C4-2B (cell line): ENCODE measurements around the gene MTHFD2.
A peak's percentile ranks its signal among the peaks of the same experiment; 100 is the strongest.

Experiments used
- H3K27ac ChIP-seq: fragments of 450-650 bp; 2 replicates; pipeline ENCODE4 v1.5.1; 2017
- ZFX ChIP-seq: fragments of 450-650 bp; IDR thresholded peaks from 2 replicates; pipeline ENCODE4 v1.6.1; 2017
- TF ChIP-seq, protein P1 (sequence below): fragments of 450-650 bp; conservative IDR thresholded peaks from 2 replicates; pipeline ENCODE4 v1.5.1; 2017; ENCODE audit warnings: mild to moderate bottlenecking

The MTHFD2 gene

DNA sequence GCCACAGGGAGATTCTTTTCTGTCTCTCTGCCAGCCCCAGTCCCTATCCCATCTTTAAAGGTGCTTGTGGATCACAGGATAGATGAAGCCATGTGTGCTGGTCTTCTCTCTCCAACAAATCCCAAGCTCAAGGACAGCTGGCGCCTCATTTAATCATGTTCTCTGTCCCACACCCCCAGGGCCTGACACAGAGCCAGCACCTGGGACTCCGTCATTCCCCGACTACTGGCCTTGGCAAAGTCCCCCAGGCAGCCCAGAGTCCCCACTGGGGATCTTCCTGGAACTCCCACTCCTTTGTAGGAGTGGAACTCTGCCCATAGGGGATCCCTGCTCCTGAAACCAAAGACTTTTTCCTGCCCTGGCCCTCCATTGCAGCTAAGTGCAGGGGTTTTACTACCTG, 60.8 kb downstream of the MTHFD2 start:
- no peak overlapping the region for H3K27ac ChIP-seq
- TF ChIP-seq ZFX = no peak
- TF ChIP-seq, protein P1, sequence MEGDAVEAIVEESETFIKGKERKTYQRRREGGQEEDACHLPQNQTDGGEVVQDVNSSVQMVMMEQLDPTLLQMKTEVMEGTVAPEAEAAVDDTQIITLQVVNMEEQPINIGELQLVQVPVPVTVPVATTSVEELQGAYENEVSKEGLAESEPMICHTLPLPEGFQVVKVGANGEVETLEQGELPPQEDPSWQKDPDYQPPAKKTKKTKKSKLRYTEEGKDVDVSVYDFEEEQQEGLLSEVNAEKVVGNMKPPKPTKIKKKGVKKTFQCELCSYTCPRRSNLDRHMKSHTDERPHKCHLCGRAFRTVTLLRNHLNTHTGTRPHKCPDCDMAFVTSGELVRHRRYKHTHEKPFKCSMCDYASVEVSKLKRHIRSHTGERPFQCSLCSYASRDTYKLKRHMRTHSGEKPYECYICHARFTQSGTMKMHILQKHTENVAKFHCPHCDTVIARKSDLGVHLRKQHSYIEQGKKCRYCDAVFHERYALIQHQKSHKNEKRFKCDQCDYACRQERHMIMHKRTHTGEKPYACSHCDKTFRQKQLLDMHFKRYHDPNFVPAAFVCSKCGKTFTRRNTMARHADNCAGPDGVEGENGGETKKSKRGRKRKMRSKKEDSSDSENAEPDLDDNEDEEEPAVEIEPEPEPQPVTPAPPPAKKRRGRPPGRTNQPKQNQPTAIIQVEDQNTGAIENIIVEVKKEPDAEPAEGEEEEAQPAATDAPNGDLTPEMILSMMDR = no peak

DNA sequence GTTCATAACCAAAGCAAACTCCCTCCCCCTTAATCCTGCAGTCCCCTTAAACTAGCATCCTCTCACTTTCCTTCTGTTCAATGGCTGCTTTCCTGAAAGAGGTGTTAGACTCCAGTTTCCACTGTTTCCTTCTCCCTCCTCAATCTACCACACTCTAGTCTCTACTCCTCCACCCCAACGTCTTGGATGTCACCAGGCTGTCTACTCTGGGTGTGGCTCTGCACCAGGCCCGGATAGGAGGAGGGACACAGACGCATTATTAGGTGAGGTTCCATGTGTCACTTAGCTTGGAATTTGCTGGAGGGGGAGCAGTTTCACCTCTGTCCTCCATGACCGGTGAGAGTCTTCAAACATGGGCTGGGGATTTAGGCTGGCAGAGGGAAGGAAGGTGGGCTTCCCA, 61.3 kb downstream of the MTHFD2 start:
- TF ChIP-seq, protein P1 = no peak
- TF ChIP-seq ZFX = no peak
- no peak overlapping the region for H3K27ac ChIP-seq

DNA sequence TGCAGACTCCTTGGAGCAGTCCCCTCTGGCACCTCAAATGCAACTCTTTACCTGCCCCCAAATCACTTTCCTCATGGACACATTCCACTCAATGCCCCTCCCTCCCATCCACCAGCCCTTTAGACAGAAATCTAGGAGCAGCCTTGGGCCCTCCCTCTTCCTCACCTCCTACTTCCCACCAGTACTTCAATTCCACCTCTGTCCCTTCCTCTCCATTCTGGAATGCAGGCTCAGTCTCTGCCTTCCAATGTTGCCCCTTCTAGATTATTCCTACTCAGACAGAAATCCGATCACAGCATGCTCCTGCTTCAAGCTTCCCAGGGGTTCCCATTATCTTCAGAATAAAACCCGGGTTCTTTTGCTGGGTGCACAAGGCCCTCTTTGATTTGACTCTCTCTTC, 62.1 kb downstream of the MTHFD2 start:
- TF ChIP-seq, protein P1 = no peak
- no peak for TF ChIP-seq ZFX
- no peak overlapping the region for H3K27ac ChIP-seq

DNA sequence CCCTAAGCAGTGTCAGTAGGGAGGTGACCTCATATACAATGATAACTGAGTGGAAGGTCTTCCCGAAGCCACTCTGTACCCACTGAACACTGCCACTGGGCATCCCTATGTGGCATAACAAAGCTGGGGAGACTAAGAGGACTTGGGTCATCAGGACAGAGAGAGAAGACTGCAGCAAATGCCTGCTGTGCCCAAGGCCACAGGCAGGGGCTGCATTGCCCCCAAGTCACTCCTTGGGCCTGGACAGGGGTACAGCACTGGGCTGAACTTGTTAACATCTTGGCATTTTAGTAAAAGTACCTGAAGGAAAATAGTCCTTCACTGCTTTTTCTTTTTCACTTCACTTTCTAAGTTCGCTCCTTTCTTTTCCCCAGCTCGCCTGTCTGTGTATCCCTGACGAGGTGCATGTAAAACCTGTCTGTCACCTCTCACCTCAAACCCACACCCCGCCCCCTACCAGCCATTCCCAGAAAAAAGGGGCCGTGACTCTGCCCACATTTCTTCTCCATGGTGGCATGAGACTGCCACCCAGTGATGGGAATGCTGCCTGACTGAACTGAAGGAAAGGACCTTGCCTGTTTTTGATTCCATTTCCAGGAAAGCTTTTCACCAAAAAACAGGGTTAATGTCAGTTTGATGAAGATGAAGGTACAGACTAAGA, 62.9 kb downstream of the MTHFD2 start:
- TF ChIP-seq, protein P1 = peak; percentile 58
- no peak for TF ChIP-seq ZFX
- no peak overlapping the region for H3K27ac ChIP-seq

DNA sequence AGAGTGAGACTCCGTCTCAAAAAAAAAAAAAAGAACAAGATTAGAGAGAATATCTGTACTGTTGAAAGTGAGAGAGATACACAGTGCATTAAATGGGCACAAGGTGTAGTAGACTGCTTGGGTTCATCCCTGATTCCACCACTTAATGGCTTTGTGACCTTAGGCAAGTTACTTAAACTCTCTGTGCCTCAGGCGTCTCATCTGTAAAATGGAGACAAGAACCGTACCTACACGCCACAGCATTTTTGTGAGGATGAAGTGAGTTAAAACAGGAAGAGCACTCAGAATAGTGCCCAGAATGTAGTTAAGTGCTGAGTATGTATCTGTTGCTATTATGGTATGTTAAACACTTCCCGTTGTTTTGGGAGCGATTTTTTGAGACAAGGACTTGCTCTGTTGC, 64.3 kb downstream of the MTHFD2 start:
- TF ChIP-seq, protein P1 = no peak
- TF ChIP-seq ZFX = no peak
- H3K27ac ChIP-seq = no peak overlapping the region

DNA sequence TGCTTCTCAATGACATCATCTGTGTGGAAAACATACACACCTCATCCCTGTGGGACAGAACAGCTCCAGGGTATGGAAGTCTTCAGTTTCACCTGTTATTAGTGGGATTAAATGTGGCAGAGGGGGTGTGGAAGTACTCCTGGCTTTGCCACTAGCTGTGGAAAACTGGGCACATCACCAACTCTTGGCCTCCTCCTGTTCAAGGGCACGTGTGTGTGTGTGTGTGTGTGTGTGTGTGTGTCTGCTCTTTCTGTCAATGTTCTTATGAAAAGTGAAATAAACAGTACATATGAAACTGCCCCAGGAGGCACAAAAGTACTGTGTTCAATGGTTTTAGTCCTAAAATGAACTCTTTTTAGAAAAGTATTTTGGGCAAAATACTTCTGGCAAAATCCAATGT, 65.9 kb downstream of the MTHFD2 start:
- TF ChIP-seq, protein P1 = no peak
- no peak for TF ChIP-seq ZFX
- no peak overlapping the region for H3K27ac ChIP-seq

DNA sequence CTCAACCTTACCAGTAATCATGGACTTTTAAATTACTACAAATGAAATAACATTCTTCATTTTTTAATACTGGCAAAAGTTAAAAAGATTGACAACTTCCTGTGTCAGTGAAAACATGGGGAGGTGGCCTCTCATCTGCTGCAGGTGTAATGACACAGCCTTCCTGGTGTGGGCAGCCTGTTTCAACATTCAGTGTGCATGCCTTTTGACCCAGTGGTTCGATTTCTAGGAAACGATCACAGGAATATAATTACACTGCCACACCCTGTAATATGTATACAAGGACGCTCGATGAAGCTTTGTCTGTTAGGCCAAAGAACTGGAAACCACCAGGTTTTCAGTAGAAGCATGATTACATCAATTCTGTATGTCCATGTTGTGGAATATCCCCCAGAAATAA, 68.7 kb downstream of the MTHFD2 start:
- no peak for TF ChIP-seq ZFX
- TF ChIP-seq, protein P1 = peak; percentile 57
- H3K27ac ChIP-seq = no peak overlapping the region
